Esophagus muscularis mucosa (tissue), 3 donors: ENCODE measurements around the gene OR6S1.

Experiments
- CTCF ChIP-seq, 3 experiments: fragments of 200-600 bp in 2 of 3; fragments of 450-650 bp in 1 of 3; sonication (generic) in 2 of 3; IDR thresholded peaks; one replicate each; pipeline ENCODE4 v1.5.1; 2017 to 2019; ENCODE audit warnings: antibody characterized with exemption in 3 of 3, mild to moderate bottlenecking in 2 of 3, moderate library complexity in 1 of 3
- POLR2A ChIP-seq: fragments of 450-650 bp; IDR thresholded peaks from one replicate; pipeline ENCODE4 v1.6.1; 2017; ENCODE audit warnings: antibody characterized with exemption, moderate library complexity, mild to moderate bottlenecking, low read depth

GRCh38 chr14:20632448-20632830, 9.1 kb downstream of the OR6S1 start:
- TF ChIP-seq POLR2A = no peak
- no peak for TF ChIP-seq CTCF (IDR thresholded peaks at IDR 0.05)
